Measurements from ENCODE around the gene PPP1R3E. TPM values are rescaled to one million over a fixed set of nuclear protein-coding genes. Genes with fewer than 3 reads are reported as not detected.

PPP1R3E gene
- total and polyA plus RNA-seq, 9 donors = 6.8 to 26.4 (median 19.2) TPM

GRCh38 chr14:23299211-23299957 lies 3.3 kb downstream of the PPP1R3E start:
- Histone ChIP-seq H3K4me3 (no peak overlapping the region), H3K4me1 (ENCODE audit: insufficient read depth) (no peaks in the 10 kb centered on the region), H3K27me3 (no peaks in the 10 kb centered on the region), H3K27ac (no peak overlapping the region), H3K9me3 (no peaks in the 10 kb centered on the region), H3K36me3 (no peaks in the 10 kb centered on the region)
- intact Hi-C loops (cut with DNase I) = loop anchor here in 1 of 4 donors (10.0 kb wide), 1 partner anchor 175 kb away; no protein-coding TSS in a partner anchor
- 82 to 95% (median 89%) methylated on average over 2 of the region's 2 CpGs for WGBS, 3 donors
- TF ChIP-seq CTCF (IDR thresholded peaks at IDR 0.05) = no peak
- no peak for TF ChIP-seq POLR2A (IDR thresholded peaks at IDR 0.05)
- peak in 1 of 5 donors; percentile 17 for DNase-seq

- Histone ChIP-seq H3K4me1 (ENCODE audit: insufficient read depth) (no peaks in the 10 kb centered on the region), H3K9me3 (no peaks in the 10 kb centered on the region), H3K27ac (no peak overlapping the region), H3K27me3 (no peaks in the 10 kb centered on the region), H3K36me3 (no peaks in the 10 kb centered on the region), H3K4me3 (no peak overlapping the region)
- intact Hi-C loops (cut with DNase I) = loop anchor here in 1 of 4 donors (10.0 kb wide), 1 partner anchor 173 kb away; no protein-coding TSS in a partner anchor
- DNase-seq = peak in 1 of 5 donors; percentile 19
- TF ChIP-seq POLR2A (IDR thresholded peaks at IDR 0.05) = no peak
- no peak for TF ChIP-seq EP300 (IDR thresholded peaks at IDR 0.05)
- WGBS, 3 donors = 75 to 81% (median 76%) methylated on average over 7 of the region's 7 CpGs
Measured at GRCh38 chr14:23297611-23298277, 4.9 kb downstream of the PPP1R3E start.

- Histone ChIP-seq H3K4me1 (ENCODE audit: insufficient read depth) (no peaks in the 10 kb centered on the region), H3K27ac (no peak overlapping the region), H3K36me3 (no peaks in the 10 kb centered on the region), H3K9me3 (no peaks in the 10 kb centered on the region), H3K4me3 (no peak overlapping the region), H3K27me3 (no peaks in the 10 kb centered on the region)
- TF ChIP-seq EP300 (IDR thresholded peaks at IDR 0.05) = no peak
- TF ChIP-seq POLR2A (IDR thresholded peaks at IDR 0.05) = no peak
- TF ChIP-seq CTCF (IDR thresholded peaks at IDR 0.05) = no peak
- intact Hi-C loops (cut with DNase I) = loop anchor here in 1 of 4 donors (10.0 kb wide), 1 partner anchor 172 kb away; no protein-coding TSS in a partner anchor
- 79 to 81% (median 80%) methylated on average over 7 of the region's 7 CpGs for WGBS, 3 donors
- DNase-seq = no peak
Measured at GRCh38 chr14:23297096-23297495, 5.6 kb downstream of the PPP1R3E start.

- H3K4me1 ChIP-seq (ENCODE audit: insufficient read depth) = no peaks in the 10 kb centered on the region
- no peak for DNase-seq
- no peak overlapping the region for H3K27ac ChIP-seq
- no peaks in the 10 kb centered on the region for H3K9me3 ChIP-seq
- H3K27me3 ChIP-seq = no peaks in the 10 kb centered on the region
- no peak for TF ChIP-seq CTCF (IDR thresholded peaks at IDR 0.05)
- no peak overlapping the region for H3K4me3 ChIP-seq
- intact Hi-C loops (cut with DNase I) = loop anchor here in 1 of 4 donors (10.0 kb wide), 1 partner anchor 171 kb away; no protein-coding TSS in a partner anchor
- 84% methylated on average over 7 of the region's 7 CpGs for WGBS, 3 donors
- no peaks in the 10 kb centered on the region for H3K36me3 ChIP-seq
Measured at GRCh38 chr14:23296012-23296777, 6.5 kb downstream of the PPP1R3E start.

All from ovary (tissue), 9 donors.